WI38 (cell line): Measurements from ENCODE around the gene C5orf63.

Source experiments
- H3K4me3 ChIP-seq: 2 replicates; pipeline ENCODE4 v1.5.1; 2011; ENCODE audit warnings: low read depth, mild to moderate bottlenecking, control low read depth, low read length
- TF ChIP-seq, protein P1 (sequence below): IDR thresholded peaks from 2 replicates; pipeline ENCODE4 v1.5.1; 2012; ENCODE audit warnings: low read depth, mild to moderate bottlenecking, control low read depth, low read length

C5orf63 gene

DNA sequence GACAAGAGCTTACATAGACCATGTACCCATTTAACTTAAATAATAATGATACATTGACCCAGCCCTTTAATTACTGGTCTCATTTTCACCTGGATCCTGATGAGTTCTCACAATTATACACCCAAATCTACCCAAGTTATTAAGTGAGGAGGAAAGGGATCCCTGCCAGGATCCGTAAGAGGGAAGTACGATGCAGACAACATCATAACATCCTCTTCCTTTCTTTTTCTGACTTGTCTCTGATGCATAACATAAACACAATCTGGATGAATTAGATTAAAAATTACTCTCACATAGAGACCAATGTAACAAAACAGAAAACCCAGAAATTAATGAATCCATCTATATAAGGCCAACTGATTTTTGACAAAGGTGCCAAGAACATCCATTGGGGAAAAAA is 59.9 kb downstream of the C5orf63 start:
- TF ChIP-seq, protein P1, sequence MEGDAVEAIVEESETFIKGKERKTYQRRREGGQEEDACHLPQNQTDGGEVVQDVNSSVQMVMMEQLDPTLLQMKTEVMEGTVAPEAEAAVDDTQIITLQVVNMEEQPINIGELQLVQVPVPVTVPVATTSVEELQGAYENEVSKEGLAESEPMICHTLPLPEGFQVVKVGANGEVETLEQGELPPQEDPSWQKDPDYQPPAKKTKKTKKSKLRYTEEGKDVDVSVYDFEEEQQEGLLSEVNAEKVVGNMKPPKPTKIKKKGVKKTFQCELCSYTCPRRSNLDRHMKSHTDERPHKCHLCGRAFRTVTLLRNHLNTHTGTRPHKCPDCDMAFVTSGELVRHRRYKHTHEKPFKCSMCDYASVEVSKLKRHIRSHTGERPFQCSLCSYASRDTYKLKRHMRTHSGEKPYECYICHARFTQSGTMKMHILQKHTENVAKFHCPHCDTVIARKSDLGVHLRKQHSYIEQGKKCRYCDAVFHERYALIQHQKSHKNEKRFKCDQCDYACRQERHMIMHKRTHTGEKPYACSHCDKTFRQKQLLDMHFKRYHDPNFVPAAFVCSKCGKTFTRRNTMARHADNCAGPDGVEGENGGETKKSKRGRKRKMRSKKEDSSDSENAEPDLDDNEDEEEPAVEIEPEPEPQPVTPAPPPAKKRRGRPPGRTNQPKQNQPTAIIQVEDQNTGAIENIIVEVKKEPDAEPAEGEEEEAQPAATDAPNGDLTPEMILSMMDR, result no peak
- peak overlapping the region; percentile 22 for H3K4me3 ChIP-seq

DNA sequence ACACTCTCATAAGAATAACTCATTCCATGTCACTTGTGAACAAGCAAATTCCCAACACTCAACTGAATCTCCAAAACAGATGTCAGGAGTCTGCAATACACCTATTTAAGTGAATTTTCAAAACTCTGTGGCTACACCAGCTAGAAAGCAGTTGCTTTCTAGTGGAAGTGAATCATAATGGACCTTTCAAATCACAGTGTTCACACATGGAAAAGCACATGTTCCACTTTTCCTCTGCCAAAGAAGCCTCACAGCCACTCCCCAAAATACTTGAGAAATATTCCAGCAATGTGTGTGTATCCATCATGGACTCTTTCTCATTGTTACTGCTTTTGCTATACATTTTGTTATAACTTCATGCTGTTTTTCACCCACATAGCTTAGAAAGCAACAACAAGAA is 60.4 kb downstream of the C5orf63 start:
- H3K4me3 ChIP-seq, result peak overlapping the region; percentile 22
- TF ChIP-seq, protein P1, result no peak

DNA sequence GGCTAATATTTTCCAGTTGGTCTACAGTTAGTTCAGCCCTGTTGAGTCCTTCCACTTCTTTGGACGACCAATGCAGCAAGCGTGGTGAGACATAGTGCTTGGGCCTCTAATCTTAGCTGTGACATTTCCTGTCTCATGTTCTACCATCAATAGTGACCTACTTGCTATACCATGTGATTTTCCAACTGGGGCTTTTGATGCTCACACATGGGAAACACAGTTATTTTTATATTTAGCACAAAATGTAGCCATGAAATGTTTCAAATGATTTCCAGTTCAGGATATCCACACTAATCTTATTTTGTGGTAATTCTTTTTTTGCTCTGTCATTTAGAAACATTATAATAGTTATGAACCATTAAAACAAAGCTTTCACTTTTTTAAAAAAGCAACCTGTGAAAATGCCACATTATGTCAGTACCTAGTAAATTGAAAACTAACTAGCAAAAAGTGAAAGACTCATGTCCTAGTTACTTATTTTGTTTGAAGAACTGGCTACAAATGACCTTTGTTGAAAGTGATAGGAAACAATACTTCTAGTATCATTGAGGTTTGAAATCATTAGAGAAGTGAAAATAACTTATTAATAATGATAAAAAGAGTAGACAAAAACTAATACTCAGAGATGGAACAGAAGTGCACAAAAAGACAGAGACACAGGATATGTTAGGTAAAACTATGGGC is 61.2 kb downstream of the C5orf63 start:
- H3K4me3 ChIP-seq, result no peak overlapping the region
- TF ChIP-seq, protein P1, result no peak

DNA sequence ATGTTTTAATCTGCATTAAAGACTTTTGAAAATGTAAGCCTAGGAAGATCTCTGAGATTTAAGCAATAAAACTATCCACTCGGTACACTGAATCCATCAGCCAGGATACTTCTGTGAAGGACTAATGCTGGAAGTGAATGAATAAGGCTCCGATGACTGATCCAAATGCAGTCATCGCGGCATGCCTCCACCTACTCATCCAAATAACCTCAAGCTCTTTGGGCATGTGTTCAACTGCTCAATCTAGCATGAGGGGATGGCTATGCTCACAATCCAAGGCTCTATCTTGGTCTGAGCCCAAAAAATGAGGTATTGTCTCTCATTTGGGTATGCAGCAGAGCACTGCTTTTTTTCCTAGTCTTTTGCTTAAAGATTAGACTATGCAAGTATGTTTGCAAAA is 62.1 kb downstream of the C5orf63 start:
- H3K4me3 ChIP-seq, result no peak overlapping the region
- TF ChIP-seq, protein P1, result no peak

DNA sequence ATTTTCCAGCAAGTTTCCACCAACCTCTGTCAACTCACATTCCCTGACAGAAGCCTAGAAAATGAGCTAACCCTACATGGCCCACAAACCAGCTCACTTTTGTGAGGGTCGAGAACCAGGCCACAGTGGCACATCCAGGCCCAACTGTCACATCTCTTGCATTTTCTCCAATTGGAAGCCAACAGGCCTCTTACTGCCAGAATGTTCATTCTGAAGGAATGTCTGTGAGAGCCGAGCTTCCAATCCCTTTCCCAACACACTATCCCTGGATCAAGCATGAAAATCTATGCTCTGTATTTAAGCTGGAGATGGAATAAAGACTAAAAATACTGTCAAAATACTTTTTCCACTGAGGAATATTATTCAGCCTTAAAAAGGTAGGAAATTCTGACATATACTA is 62.9 kb downstream of the C5orf63 start:
- TF ChIP-seq, protein P1, result no peak

GRCh38 chr5:127009784-127010183 is 63.5 kb downstream of the C5orf63 start:
- TF ChIP-seq, protein P1, result no peak
- no peak overlapping the region for H3K4me3 ChIP-seq

More for the DNA sequence above, 62.9 kb downstream of the C5orf63 start:
- no peak overlapping the region for H3K4me3 ChIP-seq

DNA sequence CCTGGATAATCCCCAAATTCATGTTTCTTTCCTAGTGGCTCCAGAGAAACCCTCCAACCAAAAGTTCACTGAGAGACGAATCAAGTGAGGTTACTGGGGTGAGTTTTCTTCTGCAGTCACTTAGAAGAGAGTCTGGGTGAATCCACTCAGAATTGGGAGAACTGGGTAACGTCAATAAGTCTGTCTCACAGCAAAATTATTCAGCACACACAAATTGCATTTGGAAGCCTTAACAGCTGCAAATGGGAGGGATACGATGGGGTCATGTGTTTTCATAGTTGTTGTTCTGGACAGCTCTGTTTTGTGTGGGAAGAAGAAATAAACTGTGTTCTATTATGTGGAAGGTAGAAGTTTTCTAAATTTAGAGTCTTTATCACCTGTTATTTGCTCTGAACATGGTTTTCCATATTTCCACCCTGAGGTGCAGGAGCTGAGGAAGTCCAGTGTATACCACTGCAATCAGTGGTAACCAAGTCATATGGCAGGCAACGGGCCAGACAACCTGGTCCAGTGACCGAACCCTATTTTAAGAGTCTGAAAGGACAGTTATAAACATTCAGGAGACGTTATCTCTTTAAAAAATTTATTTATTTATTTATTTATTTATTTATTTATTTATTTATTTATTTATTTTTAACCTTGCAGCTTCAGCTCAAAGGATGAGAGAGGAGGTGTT is 64.9 kb downstream of the C5orf63 start:
- TF ChIP-seq, protein P1, result no peak
- H3K4me3 ChIP-seq, result no peak overlapping the region
